GM21786 (cell line): ENCODE results near the gene NIPSNAP3A.

Source experiments
- ATAC-seq: cut with Tn5 transposase; IDR thresholded peaks from one replicate; pipeline ENCODE4 v1.9.1; 2021; ENCODE audit not compliant: unreplicated experiment

Gene NIPSNAP3A

GRCh38 chr9:104774132-104774531 is 26.6 kb downstream of the NIPSNAP3A start:
- ATAC-seq: no peak

GRCh38 chr9:104774831-104775573 is 27.5 kb downstream of the NIPSNAP3A start:
- ATAC-seq: peak; percentile 91

GRCh38 chr9:104775574-104775936 is 28.1 kb downstream of the NIPSNAP3A start:
- peak; percentile 67 for ATAC-seq

GRCh38 chr9:104775976-104776375 is 28.5 kb downstream of the NIPSNAP3A start:
- no peak for ATAC-seq

GRCh38 chr9:104776797-104777196 is 29.3 kb downstream of the NIPSNAP3A start:
- no peak for ATAC-seq

- no peak for ATAC-seq
These were observed 31.3 kb downstream of the NIPSNAP3A start for GRCh38 chr9:104778802-104779201.

GRCh38 chr9:104779334-104779733 is 31.9 kb downstream of the NIPSNAP3A start:
- ATAC-seq: no peak

- ATAC-seq: no peak
These were observed 32.6 kb downstream of the NIPSNAP3A start for GRCh38 chr9:104779946-104780535.

GRCh38 chr9:104780796-104781395 is 33.4 kb downstream of the NIPSNAP3A start:
- ATAC-seq: peak; percentile 39

- no peak for ATAC-seq
These were observed 36.1 kb downstream of the NIPSNAP3A start for GRCh38 chr9:104783588-104783987.

GRCh38 chr9:104784098-104784497 is 36.6 kb downstream of the NIPSNAP3A start:
- ATAC-seq: peak; percentile 88

GRCh38 chr9:104786293-104786692 is 38.8 kb downstream of the NIPSNAP3A start:
- no peak for ATAC-seq

- no peak for ATAC-seq
These were observed 40.0 kb downstream of the NIPSNAP3A start for GRCh38 chr9:104787306-104788015.

GRCh38 chr9:104788251-104788650 is 40.8 kb downstream of the NIPSNAP3A start:
- no peak for ATAC-seq

GRCh38 chr9:104794070-104794469 is 46.6 kb downstream of the NIPSNAP3A start:
- no peak for ATAC-seq

- no peak for ATAC-seq
These were observed 47.6 kb downstream of the NIPSNAP3A start for GRCh38 chr9:104795082-104795481.

GRCh38 chr9:104795857-104796256 is 48.4 kb downstream of the NIPSNAP3A start:
- no peak for ATAC-seq

GRCh38 chr9:104798209-104798995 is 50.9 kb downstream of the NIPSNAP3A start:
- no peak for ATAC-seq

GRCh38 chr9:104800068-104800785 is 52.7 kb downstream of the NIPSNAP3A start:
- no peak for ATAC-seq

GRCh38 chr9:104802110-104802509 is 54.6 kb downstream of the NIPSNAP3A start:
- no peak for ATAC-seq
